ENCODE results near the gene SOST. TPM values are rescaled to one million over a fixed set of nuclear protein-coding genes. Genes with fewer than 3 reads are reported as not detected.

SOST gene
- total and polyA plus RNA-seq, 2 donors (not counting 3 experiments of a cell fraction or from before 2014, with no cell fraction given), result not detected

GRCh38 chr17:43759836-43760235, 1.2 kb upstream of the SOST start:
- Histone ChIP-seq H3K27me3 (ENCODE audit: control insufficient read depth in 2 of 2, insufficient read depth in 2 of 2, low read length in 2 of 2) (peaks cover 8 to 13% of the 10 kb centered on the region in 2 experiments), H3K9ac (replicated peaks; ENCODE audit: extremely low read depth, insufficient read depth, low read length) (no peak overlapping the region), H3K36me3 (ENCODE audit: control insufficient read depth in 2 of 2, extremely low read depth in 1 of 2, insufficient read depth in 2 of 2, low read length in 2 of 2) (no peaks in the 10 kb centered on the region), H3K79me2 (ENCODE audit: control insufficient read depth, insufficient read depth, low read length) (no peaks in the 10 kb centered on the region), H3K4me3 (replicated peaks in 1 of 3; ENCODE audit: insufficient read depth in 1 of 3, low read depth in 1 of 3, low read length in 3 of 3) (no peak overlapping the region), H3K4me1 (ENCODE audit: control insufficient read depth, extremely low read depth, insufficient read depth, low read length) (peaks cover 3% of the 10 kb centered on the region), H2AFZ (ENCODE audit: low read depth, low read length) (no peak overlapping the region), H3K9me3 (replicated peaks; ENCODE audit: control insufficient read depth, insufficient read depth, low read length) (no peaks in the 10 kb centered on the region), H3K4me2 (ENCODE audit: insufficient read depth, low read length) (no peak overlapping the region), H4K20me1 (replicated peaks; ENCODE audit: control insufficient read depth, extremely low read depth, insufficient read depth, low read length) (no peaks in the 10 kb centered on the region), H3K27ac (ENCODE audit: insufficient read depth, low read depth, low read length) (no peak overlapping the region), H3K9me1 (replicated peaks; ENCODE audit: control insufficient read depth, extremely low read depth, insufficient read depth, low read length) (no peaks in the 10 kb centered on the region)
- TF ChIP-seq POLR2A (IDR thresholded peaks at IDR 0.05; ENCODE audit: low read depth, low read length) (no peak), JUN (IDR thresholded peaks at IDR 0.05; ENCODE audit: borderline replicate concordance, insufficient read depth, insufficient read length, low read depth) (no peak), CTCF (IDR thresholded peaks at IDR 0.05; ENCODE audit: extremely low read depth in 1 of 2, insufficient read depth in 1 of 2, low read depth in 1 of 2, low read length in 2 of 2) (no peak), POLR2AphosphoS5 (IDR thresholded peaks at IDR 0.05; ENCODE audit: insufficient read depth, low read depth, low read length) (no peak), EZH2 (IDR thresholded peaks at IDR 0.05; ENCODE audit: borderline replicate concordance, low read depth, low read length, severe bottlenecking) (no peak), FOS (IDR thresholded peaks at IDR 0.05; ENCODE audit: borderline replicate concordance, insufficient read depth, low read length) (no peak), GATA2 (IDR thresholded peaks at IDR 0.05; ENCODE audit: insufficient read depth, insufficient read length, low read depth, low read length) (no peak), MAX (IDR thresholded peaks at IDR 0.05; ENCODE audit: insufficient read depth, insufficient read length) (no peak)
- CTCF ChIA-PET, result interaction anchor here (0.8 to 9.4 kb wide), 16 partner anchors 11 to 240 kb away, joined by 3 to 414 read pairs (median 6); partner anchors contain the start of gene CD300LG
- POLR2A ChIA-PET, result no interaction called here
- DNase-seq (ENCODE audit: low read depth, low spot score) (no peak), FAIRE-seq (no peak)
- dilution Hi-C loops (cut with MboI; ENCODE audit: extremely low pct_ligation_motif_present, low sequenced_read_pairs), result no loop called here
- intact Hi-C loops (cut with micrococcal nuclease), result loop anchor here (1.0 kb wide), 2 partner anchors 66 to 184 kb away; no protein-coding TSS in a partner anchor
- no TSS peak for BruUV-seq (replicated peaks)
